Uterus (tissue), 2 donors: ENCODE results near the gene SSBP3.

Source experiments
- CTCF ChIP-seq, 4 experiments: fragments of 200-600 bp in 2 of 4; fragments of 450-650 bp in 2 of 4; sonication (generic) in 2 of 4; IDR thresholded peaks; one replicate each; pipeline ENCODE4 v1.5.1; 2016 to 2019; ENCODE audit warnings: antibody characterized with exemption in 4 of 4, mild to moderate bottlenecking in 2 of 4, moderate library complexity in 1 of 4
- POLR2A ChIP-seq, 2 donors: fragments of 450-650 bp; IDR thresholded peaks; one replicate each; pipeline ENCODE4 v1.6.1; 2016; ENCODE audit warnings: antibody characterized with exemption in 2 of 2, mild to moderate bottlenecking in 1 of 2, moderate library complexity in 1 of 2

GRCh38 chr1:54391450-54392209, 14.6 kb downstream of the SSBP3 start:
- TF ChIP-seq CTCF (IDR thresholded peaks at IDR 0.05) (no peak), POLR2A (IDR thresholded peaks at IDR 0.05) (no peak)
